Activated T-helper 1 cell treated with anti-CD3 and anti-CD28 coated beads, Interleukin-2, amount 50 U/mL, for 16 hours (primary cell): ENCODE data around the gene CCSAP.
"Not testable (repeated sequence)": the region's sequence is repeated elsewhere in the genome, so short reads cannot be mapped to it uniquely, and the experiment has no call there.

Source experiments
- DNase-seq, 2 donors: peaks; one replicate each; pipeline ENCODE4 v3.0.0-alpha.2; 2020; ENCODE audit warnings: low read depth in 1 of 2, low spot score in 1 of 2

The CCSAP gene

DNA sequence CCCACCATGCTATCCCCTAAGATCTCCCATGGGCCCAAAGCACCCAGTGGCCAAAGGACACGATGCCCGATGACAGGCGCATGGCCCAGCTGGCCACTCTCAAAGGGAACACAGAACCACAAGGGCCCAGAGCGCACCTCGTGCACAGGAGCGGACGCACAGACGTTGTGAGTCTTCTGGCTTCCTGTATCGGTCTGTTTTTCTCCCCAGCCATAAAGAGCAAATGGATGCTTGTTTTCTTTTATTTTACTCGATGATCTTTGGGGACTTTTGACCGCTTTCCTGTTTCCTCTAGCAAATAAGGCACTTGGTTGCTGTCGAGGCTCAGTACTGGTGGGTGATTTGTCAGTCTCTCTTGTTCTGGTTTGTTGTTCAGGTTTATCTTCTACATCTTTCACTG lies 16.2 kb downstream of the CCSAP start:
- DNase-seq: no peak

DNA sequence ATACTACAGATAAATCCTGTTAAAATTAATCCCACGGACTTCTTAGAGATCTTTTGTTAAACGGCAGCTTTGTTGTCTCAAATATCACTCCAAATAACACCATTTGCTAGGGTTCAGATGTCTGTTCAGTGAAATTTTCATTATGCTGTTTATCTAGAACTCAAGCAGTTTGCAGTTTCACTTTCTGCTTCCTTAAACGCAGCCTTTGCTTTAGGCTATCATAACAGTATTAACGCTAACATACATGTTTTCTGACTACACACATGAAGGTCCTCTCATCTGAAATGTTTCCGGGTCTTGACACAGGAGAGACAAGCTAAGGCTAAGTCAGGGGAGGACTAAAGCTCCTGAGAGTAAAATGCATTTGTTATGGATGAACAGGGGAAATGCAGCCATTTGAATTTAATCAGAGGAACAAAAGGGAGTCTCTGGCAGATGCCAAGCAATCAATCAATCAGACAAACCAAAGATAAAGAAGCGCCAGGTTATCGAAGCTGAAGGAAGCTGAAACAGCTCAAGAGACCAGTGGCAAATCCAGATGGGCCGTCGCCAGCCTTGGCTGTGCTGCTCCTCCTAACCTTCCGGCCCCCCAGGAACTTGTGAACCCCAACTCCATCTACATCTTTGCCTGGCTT lies 16.9 kb downstream of the CCSAP start:
- DNase-seq: no peak

DNA sequence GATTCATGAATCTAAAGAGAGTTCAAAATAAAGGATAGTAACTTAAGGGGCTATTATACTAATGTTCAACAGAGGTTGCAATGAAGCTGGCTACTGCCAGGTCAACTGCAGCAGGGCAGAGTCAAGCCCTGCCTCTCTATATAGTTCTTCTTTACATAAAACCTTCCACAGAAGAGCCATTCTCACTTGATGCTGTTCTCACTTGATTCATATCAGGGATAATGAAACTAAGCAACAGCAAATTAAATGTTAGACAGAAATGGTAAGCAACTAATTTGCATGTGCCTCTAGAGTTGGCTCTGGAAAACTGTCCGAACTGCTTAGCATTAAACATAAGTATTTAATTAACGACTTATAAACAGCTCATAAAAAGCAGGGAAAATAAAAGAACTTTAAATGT lies 17.4 kb downstream of the CCSAP start:
- DNase-seq: no peak

DNA sequence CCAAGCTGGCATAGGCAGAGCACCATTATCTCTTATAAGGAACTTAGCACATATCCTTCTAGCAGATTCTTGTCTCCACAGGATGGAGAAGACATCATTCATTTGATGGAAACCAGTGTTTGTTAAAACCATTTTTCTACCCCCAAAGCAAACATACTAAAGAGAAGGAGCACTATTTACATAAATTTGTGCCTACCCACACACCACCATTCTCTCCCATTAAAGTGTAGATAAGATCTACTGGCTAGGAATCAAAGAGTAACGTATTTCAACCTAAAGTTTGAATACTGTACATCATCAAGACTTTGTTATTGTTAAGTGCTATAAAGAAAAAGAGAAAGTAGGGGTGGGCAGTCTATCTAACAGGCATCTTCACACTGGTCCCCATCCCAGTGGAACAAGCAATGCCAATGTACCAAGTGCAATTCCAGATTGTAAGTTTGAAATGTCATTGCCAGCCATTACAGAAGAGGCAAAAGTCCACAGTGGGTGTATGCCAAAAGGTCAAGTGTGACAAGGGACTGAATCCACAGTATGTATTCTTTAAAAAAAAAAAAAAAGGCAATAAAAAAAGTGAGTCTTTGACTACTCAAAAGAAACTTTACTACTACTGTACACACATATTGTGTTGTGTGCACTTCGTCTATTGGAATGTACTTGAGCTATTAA lies 18.8 kb downstream of the CCSAP start:
- DNase-seq: no peak

DNA sequence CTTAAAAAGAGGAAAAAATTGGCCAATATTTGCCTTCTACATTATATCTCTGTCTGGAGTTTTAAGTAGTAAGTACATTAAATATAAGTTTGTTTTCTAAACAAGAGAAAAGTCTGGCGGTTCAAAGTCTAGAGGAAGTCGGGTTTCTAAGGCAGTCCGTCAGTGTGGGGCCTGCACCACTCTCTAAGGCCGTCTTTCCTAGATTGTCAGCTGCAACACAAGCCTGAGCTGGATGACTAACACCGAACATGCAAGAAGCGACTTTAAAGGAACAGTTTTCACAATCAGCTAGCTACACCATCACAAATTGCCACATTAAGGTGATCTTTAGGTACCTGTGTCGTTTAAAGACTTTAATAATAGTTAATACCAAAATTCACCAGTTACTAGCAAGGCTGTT lies 19.6 kb downstream of the CCSAP start:
- DNase-seq: no peak

DNA sequence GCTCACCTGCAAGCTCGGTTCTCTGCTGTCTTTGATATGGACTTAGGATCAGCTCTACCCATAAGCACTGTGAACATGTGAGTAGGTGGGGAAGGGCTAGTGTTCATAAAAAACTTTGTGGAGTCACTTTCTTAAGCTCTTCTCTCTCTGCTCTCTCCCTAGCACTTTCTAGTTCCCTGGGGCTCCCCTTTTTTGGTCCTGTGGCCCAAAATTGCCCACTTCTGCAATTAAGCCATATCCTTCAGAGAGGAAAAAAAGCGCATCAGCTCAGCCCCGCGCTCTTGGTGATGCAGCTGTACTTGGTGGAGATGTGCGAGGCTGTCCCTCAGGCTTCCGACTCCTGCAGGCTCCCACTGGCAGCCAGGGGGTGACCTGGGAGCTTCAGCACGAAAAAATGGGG lies 23.4 kb downstream of the CCSAP start:
- DNase-seq: no peak

DNA sequence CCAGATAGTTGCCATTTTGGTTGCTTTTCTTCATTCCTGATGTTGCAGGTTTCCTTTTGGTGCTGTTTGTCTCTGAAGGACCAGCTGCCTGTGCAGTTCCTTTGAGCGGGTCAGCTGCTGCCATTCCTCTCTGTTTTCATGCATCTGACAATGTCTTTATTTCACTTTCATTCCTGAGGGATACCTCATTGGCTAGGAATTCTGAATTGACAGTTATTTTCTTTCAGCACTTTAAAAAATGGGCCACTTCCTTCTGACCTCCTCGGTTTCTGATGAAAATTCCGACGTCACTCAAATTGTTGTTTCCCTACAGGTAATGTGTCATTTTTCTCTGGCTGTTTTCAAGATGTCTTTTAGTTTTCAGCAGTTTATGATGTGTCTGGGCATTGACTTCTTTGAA lies 24.8 kb downstream of the CCSAP start:
- DNase-seq: no peak

DNA sequence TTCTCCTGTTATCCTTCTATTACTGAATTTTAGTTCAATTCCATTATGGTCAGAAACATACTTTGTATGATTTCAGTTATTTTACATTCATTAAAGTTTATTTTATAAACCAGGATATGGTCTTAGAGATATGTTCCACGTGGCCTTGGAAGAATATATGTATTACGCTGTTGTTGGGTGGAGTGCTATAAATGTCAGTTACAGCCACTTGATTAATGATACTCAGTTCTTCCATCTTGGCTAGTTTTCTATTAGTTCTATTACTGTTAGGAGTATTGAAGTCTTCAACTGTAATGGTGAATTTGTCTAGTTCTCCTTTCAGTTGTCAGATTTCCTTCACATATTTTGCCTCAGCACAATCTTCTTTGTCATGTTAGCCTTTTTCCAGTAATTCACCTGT lies 26.7 kb downstream of the CCSAP start:
- DNase-seq: no peak

DNA sequence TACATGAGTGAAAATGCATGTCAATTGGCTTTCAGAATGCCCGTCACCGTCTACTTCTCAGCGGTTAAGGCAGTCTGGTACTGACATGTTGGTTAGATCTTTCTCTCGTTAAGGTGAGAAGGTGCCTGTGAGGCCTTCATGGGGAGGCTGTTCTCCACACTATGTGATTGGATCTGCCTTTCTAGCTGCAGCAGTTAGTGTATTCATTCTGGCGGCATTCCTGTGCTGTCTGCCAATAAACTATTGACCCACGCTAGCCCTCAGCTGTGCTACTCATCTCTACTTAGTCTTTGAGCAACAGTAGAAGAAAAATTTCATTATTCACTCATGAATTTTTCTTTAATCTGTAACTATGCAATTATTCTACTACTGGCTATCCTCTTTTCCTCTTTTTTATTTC lies 32.0 kb downstream of the CCSAP start:
- DNase-seq: no peak

DNA sequence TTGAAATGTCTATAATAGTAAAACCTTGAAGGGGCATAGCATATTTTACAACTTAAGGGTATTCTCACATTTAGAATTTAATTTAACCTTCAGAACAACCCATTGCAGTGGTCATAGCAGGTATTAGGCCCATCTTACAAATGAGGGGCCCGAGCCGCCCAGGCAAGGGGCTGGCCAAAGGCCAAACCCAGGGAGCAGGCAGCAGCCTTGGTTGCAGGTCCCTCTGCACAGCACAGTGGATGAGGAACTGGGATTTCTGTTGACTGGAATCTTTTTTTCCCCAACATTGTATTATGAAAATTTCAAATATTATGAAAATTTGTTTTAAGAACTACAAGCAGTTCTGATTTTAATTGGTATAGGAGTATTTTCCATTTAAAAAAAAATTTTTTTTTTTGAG lies 33.2 kb downstream of the CCSAP start:
- no peak for DNase-seq

DNA sequence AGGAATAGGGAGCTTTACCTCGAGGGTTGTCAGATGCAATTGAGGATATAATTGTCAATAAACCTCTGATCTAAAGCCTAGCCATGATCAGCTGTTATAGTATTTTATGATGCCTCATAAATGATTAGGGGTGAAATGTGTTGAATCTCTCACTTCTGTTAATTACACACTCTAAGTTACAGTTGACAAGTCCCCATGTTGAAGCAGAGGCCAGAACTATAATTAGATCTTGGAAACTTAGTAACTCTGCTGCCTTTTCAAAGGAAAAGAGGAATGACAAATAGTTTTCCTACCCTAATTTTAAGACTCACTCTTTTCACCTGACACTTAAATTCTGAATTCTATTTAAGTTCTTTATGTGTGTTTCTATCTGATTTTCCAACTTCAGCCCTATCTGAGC lies 33.8 kb downstream of the CCSAP start:
- no peak for DNase-seq

DNA sequence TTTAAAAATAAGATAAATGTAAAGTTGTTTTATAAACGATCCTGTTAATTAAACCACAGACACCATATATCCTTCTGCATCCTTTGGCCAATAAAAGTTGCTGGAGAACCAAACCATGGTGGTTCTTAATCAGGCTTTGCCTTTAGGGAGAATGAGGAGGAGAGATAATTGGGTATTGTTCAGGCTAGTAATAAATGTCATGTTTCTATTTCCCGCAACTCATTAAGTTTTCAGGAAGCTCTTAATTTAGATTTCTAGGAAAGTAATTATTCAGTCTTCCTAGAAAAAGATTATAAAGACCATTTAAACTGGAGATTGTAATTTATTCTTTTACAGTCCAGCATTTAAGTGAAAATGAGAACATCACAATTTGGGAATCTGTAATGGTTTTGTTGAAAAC lies 37.5 kb downstream of the CCSAP start:
- DNase-seq: no peak

DNA sequence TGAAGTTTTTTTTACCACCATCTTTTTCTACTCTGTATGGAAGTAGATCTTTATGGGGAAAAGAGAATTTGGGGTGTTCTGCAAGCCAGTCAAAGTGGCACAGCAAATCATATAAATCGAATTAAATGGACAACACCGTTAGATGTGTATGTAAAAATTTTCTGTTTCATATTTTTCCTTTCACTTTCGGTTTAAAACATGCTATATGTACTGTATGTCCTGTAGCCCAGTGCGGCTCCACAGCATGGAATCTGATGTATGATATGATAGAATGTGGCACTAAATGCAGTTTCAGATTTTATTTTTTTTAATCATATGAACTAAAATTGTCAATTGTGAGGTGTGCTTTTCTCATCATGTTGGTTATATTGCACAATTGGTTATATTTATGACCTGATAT lies 39.0 kb downstream of the CCSAP start:
- no peak for DNase-seq

DNA sequence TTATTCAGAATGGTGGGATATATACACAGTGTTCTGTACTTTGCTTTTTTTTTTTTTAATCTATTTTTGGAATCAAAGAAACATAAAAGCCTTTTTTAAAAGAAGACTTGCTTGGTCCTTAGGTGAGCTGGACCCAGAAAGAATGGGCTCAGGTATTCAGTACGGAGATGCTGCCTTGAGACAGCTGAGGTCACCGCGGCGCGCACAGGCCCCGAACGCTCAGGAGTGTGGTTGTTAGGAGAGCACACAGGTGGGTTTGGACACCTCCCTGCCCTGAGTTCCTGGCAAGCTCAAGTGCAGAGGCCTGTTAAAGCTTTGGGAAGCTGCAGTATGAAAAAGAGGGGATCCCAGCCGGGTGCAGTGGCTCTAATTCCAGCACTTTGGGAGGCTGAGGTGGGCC lies 40.1 kb downstream of the CCSAP start:
- no peak for DNase-seq

DNA sequence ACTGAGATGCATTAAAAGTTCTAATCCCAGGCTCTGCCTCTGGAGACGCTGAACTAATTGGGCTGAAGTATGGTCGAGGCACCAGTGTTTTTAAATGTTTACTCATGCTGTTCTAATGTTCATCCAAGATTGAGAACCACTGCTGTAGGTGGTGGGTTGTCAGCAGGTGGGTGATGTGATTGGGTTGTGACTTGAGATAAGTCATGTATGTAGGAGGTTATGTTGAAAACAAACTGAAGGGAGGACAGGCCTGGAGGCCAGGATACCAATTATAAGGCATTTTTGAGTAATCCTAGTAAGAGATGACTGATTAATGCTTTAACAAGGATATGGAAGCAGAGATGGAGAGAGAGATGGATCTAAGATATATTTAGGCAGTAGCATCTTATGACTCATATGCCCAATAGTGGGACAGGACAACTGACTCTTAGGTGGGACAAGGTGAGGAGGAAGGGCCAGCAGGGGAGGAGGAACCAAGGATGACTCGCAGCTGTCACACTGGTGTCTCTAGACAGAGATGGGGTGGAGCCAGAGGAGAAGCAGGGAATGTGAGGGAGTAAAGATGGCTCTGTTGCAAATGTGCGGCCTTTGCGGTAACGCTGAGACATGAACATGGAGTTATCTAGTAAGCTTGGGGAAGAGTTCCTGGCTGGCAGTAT lies 42.6 kb downstream of the CCSAP start:
- DNase-seq: no peak

DNA sequence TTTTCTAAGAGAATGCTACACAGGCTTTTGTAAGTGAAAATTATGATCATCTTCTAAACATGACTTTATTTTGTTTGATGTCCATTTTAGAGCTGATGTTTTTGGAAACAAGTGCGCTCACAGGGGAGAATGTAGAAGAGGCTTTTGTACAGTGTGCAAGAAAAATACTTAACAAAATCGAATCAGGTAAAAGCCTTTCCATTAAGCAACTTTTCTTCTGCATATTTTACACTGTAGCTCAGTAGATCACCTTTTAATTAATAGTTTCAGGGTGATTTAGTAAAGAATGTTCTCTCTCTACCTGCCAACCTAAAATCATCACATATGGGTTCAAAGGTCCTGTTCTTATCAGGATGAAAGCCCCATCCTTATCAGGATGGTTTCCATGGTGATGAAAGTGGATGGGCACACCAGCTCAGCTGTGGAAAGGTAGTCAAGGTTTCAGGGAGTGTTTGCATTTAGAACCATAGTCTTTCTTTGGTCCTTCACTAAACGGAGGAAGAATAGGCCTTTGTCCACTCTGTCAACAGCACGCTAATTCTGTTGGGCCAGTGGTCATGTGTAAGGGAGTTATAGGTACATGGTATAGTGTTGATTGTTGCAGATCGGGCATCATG lies 43.9 kb downstream of the CCSAP start:
- no peak for DNase-seq

DNA sequence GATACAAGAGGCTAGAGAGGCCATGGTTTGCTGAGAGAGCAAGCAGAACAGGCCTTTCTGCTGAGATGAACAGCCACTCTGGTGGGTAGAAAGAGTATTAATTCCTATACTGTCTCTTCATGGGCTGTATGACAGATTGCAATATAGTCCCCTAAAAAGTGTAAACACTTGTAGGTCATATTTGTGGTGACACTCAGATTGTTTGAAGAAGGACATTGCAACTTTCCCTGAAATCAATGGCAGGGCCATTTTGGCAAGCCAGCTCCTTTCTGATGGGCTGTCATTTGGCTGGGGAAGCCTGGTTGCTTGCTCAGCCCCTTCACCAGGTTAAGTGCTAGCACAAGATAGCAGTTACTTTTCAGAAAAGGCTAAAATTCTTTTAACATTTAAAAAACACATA lies 44.4 kb downstream of the CCSAP start:
- no peak for DNase-seq

DNA sequence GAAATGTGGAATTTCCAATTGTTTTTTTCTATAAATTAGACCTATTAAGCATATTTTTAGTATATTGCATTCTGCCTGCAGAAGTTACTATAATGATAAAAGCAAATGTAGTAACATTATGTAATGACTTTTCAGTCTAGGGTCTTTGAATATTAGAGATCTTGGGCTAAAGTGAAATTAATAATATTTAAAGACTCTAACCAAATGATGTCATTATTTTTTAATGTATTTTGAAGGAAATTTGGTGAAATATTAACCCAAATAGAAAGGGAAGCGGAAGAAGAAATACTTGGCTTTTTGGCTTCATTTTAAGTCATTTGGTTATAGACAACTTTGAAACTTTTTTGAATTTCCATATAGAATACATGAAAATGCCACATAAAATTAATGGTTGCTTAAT lies 45.1 kb downstream of the CCSAP start:
- no peak for DNase-seq

DNA sequence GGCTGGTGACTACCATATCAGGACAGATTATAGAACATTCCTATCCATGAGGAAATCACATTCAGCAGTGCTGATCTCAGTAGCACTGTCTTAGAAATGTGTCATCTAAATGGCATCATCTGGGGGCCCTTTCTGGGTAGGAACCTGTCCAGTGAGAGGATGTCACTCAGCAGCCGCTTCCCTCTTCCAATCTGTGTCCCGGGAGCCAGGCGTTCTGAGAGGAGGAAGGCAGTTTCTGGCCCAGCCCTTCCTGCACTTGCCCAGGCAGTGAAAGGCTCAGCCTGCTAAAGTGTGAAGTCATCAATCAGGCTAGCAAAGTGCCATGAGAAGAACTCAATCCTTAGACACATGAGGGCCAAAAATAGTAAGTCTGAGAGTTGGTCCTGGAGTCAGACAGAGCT lies 46.3 kb downstream of the CCSAP start:
- no peak for DNase-seq

DNA sequence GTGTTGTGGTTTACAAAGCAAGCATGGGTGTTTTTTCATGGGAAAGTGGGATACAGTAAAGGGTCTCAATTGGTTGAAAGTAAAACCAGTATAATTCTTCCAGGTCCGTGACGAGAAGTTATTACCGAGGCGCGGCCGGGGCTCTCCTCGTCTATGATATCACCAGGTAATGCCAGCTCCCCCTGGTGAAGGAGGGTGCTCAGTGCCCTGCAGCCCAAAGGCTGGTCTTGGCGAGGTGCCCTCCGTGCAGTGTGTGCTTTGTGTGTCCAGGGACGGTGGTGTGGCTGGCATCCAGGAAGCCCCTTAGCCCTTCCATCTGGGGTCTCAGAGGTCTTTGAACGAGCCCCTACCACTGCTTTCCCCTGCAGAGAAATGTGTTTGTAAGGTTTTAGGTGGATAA lies 47.1 kb downstream of the CCSAP start:
- no peak for DNase-seq

DNA sequence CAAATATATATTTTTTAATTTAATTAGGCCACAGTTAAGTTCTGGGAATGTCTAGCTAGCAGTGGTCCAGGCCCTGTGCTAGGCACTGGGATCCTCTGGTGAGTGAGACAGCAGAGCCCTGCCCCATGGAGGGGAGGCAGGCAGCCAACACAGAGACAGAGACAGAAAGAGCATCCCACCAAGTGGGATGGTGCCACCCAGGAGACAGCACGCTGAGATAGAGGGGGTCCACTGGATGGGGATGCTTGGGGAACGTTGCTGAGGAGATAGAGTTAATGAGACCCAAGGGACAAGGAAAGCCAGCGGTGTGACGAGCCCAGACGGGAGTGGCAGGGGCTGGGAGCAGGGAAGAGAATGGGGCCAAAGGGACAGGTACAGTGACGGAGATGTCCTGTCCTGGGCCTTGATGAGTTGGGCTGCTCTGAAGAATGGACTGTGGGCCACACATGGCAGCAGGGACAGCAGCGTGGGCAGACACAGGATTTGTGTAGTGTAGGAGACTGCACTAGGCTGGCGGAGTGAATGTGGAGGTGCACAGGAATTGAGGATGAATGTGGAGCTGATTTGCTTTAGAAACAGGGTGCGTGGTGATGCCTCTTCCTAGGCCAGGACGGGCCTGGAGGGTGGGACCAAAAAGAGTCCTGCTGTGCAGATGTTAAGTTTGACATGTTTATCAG lies 49.2 kb downstream of the CCSAP start:
- DNase-seq: no peak

DNA sequence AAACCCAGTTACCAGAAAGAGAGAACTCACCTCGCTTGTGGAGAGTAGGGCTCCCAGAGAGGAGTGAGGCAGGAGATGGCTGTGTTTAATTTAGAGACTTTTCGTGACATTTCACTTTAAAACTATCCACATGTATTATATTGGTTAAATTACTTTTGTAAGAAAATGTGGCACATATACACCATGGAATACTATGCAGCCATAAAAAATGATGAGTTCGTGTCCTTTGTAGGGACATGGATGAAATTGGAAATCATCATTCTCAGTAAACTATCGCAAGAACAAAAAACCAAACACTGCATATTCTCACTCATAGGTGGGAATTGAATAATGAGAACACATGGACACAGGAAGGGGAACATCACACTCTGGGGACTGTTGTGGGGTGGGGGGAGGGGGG lies 51.2 kb downstream of the CCSAP start:
- not testable (repeated sequence) for DNase-seq
